ENCODE results near the gene ANXA1. TPM values are rescaled to one million over a fixed set of nuclear protein-coding genes. Genes with fewer than 3 reads are reported as not detected.

ANXA1 gene
- total and polyA plus RNA-seq, 2 donors (not counting 3 experiments of a cell fraction or from before 2014, with no cell fraction given), result 403 to 525 TPM

DNA sequence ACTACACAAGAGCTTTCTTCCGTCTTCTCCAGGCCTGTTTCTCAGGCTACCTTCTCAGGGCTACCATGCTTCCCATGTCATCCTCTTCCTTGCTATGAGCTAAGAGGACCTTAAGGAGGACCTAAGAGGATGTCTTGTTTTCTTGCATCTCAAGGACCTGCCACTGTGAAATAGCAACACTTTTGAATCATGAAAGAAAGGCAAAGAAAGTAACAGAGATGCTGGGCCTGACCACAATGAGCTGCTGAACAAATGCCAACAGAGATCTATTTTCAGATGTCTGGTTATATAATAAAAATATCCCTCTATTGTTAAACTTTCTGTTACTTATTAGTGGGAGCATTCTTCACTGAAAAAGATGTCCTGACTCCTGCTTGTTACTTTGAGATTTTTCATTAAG lies 36.7 kb upstream of the ANXA1 start:
- ChIA-PET POLR2A (no interaction called here), CTCF (interaction anchor here (7.3 kb wide), 1 partner anchor 7 kb away, joined by 48 read pairs; no protein-coding TSS in a partner anchor)
- FAIRE-seq (no peak), DNase-seq (ENCODE audit: low read depth, low spot score) (no peak)
- H3K4me1 ChIP-seq (ENCODE audit: control insufficient read depth, extremely low read depth, insufficient read depth, low read length), result peaks cover 16% of the 10 kb centered on the region
- TF ChIP-seq, protein P1, sequence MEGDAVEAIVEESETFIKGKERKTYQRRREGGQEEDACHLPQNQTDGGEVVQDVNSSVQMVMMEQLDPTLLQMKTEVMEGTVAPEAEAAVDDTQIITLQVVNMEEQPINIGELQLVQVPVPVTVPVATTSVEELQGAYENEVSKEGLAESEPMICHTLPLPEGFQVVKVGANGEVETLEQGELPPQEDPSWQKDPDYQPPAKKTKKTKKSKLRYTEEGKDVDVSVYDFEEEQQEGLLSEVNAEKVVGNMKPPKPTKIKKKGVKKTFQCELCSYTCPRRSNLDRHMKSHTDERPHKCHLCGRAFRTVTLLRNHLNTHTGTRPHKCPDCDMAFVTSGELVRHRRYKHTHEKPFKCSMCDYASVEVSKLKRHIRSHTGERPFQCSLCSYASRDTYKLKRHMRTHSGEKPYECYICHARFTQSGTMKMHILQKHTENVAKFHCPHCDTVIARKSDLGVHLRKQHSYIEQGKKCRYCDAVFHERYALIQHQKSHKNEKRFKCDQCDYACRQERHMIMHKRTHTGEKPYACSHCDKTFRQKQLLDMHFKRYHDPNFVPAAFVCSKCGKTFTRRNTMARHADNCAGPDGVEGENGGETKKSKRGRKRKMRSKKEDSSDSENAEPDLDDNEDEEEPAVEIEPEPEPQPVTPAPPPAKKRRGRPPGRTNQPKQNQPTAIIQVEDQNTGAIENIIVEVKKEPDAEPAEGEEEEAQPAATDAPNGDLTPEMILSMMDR (IDR thresholded peaks at IDR 0.05; ENCODE audit: extremely low read depth in 1 of 2, insufficient read depth in 1 of 2, low read depth in 1 of 2, low read length in 2 of 2), result no peak
- H4K20me1 ChIP-seq (replicated peaks; ENCODE audit: control insufficient read depth, extremely low read depth, insufficient read depth, low read length), result no peaks in the 10 kb centered on the region
- no peak overlapping the region for H2AFZ ChIP-seq (ENCODE audit: low read depth, low read length)
- intact Hi-C loops (cut with micrococcal nuclease) (no loop called here), dilution Hi-C loops (cut with MboI; ENCODE audit: extremely low pct_ligation_motif_present, low sequenced_read_pairs) (no loop called here)
- H3K27ac ChIP-seq (ENCODE audit: insufficient read depth, low read depth, low read length), result no peak overlapping the region
- no peaks in the 10 kb centered on the region for H3K9me1 ChIP-seq (replicated peaks; ENCODE audit: control insufficient read depth, extremely low read depth, insufficient read depth, low read length)
- H3K36me3 ChIP-seq (ENCODE audit: control insufficient read depth in 2 of 2, extremely low read depth in 1 of 2, insufficient read depth in 2 of 2, low read length in 2 of 2), result no peaks in the 10 kb centered on the region
- H3K9ac ChIP-seq (replicated peaks; ENCODE audit: extremely low read depth, insufficient read depth, low read length), result no peak overlapping the region
- BruUV-seq (replicated peaks), result no TSS peak
- no peak overlapping the region for H3K4me3 ChIP-seq (replicated peaks in 1 of 3; ENCODE audit: insufficient read depth in 1 of 3, low read depth in 1 of 3, low read length in 3 of 3)
- no peaks in the 10 kb centered on the region for H3K79me2 ChIP-seq (ENCODE audit: control insufficient read depth, insufficient read depth, low read length)
- H3K9me3 ChIP-seq (replicated peaks; ENCODE audit: control insufficient read depth, insufficient read depth, low read length), result no peaks in the 10 kb centered on the region
- no peak overlapping the region for H3K4me2 ChIP-seq (ENCODE audit: insufficient read depth, low read length)
- no peaks in the 10 kb centered on the region for H3K27me3 ChIP-seq (ENCODE audit: control insufficient read depth in 2 of 2, insufficient read depth in 2 of 2, low read length in 2 of 2)

DNA sequence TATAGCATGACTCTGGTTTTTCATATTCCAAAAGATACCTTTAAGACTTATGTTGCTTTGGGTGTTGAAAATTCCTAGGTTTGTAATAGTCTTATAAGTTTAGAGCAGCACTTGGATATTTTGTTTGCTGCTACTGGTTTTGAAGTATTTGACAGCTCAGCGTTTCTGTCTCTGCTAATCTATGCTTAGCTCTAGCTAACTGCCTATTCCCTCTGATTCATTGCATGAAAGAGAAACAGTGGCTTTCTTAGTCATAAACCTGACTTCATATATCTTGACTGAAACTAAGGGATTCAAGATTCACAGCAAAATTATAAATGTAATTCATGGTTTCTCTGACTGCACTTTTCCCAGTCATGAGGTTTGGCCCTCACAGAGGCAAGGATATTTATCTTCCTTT lies 35.6 kb upstream of the ANXA1 start:
- Histone ChIP-seq H4K20me1 (replicated peaks; ENCODE audit: control insufficient read depth, extremely low read depth, insufficient read depth, low read length) (no peaks in the 10 kb centered on the region), H3K27me3 (ENCODE audit: control insufficient read depth in 2 of 2, insufficient read depth in 2 of 2, low read length in 2 of 2) (no peaks in the 10 kb centered on the region), H3K9me3 (replicated peaks; ENCODE audit: control insufficient read depth, insufficient read depth, low read length) (no peaks in the 10 kb centered on the region), H3K79me2 (ENCODE audit: control insufficient read depth, insufficient read depth, low read length) (no peaks in the 10 kb centered on the region), H3K4me1 (ENCODE audit: control insufficient read depth, extremely low read depth, insufficient read depth, low read length) (peaks cover 18% of the 10 kb centered on the region), H3K9me1 (replicated peaks; ENCODE audit: control insufficient read depth, extremely low read depth, insufficient read depth, low read length) (no peaks in the 10 kb centered on the region), H3K36me3 (ENCODE audit: control insufficient read depth in 2 of 2, extremely low read depth in 1 of 2, insufficient read depth in 2 of 2, low read length in 2 of 2) (no peaks in the 10 kb centered on the region), H3K9ac (replicated peaks; ENCODE audit: extremely low read depth, insufficient read depth, low read length) (no peak overlapping the region), H3K4me3 (replicated peaks in 1 of 3; ENCODE audit: insufficient read depth in 1 of 3, low read depth in 1 of 3, low read length in 3 of 3) (no peak overlapping the region), H3K27ac (ENCODE audit: insufficient read depth, low read depth, low read length) (no peak overlapping the region), H2AFZ (ENCODE audit: low read depth, low read length) (no peak overlapping the region), H3K4me2 (ENCODE audit: insufficient read depth, low read length) (no peak overlapping the region)
- intact Hi-C loops (cut with micrococcal nuclease), result no loop called here
- no TSS peak for BruUV-seq (replicated peaks)
- DNase-seq (ENCODE audit: low read depth, low spot score), result no peak
- ChIA-PET CTCF (interaction anchor here (1.0 to 7.3 kb wide), 2 partner anchors 8 to 39 kb away, joined by 3 to 48 read pairs; no protein-coding TSS in a partner anchor), POLR2A (no interaction called here)
- FAIRE-seq, result no peak
- peak; percentile 26 for TF ChIP-seq FOS (IDR thresholded peaks at IDR 0.05; ENCODE audit: borderline replicate concordance, insufficient read depth, low read length)
- no peak for TF ChIP-seq EZH2 (IDR thresholded peaks at IDR 0.05; ENCODE audit: borderline replicate concordance, low read depth, low read length, severe bottlenecking)
- dilution Hi-C loops (cut with MboI; ENCODE audit: extremely low pct_ligation_motif_present, low sequenced_read_pairs), result no loop called here
